ENCODE data around the gene CTR9.

The CTR9 gene

GRCh38 chr11:10750838-10751580 lies at the start of gene CTR9:
Gene CTR9, plus strand, starts transcription at chr11:10751246. Its CDS starts 167 bp downstream, at chr11:10751413.
- peak; percentile 91 for DNase-seq

DNA sequence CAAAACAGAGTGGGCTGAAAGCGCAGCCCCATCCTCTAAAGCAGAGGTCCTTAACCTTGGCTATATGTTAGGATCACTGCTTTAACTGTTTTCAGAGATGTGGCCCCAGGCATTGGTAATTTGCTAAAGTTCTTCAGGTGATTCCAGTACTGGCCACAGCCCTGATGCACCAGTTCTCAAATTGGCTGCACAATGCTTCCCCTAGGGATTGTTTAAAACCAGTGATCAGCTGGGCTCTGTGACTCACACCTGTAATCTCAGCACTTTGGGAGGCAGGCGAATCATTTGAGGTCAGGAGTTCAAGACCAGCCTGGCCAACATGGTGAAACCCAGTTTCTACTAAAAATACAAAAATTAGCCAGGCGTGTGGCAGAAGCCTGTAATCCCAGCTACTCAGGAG lies 49.1 kb upstream of the CTR9 start:
- DNase-seq, result peak; percentile 29

- DNase-seq, result no peak
These were observed 42.9 kb upstream of the CTR9 start for GRCh38 chr11:10708131-10708530.

DNA sequence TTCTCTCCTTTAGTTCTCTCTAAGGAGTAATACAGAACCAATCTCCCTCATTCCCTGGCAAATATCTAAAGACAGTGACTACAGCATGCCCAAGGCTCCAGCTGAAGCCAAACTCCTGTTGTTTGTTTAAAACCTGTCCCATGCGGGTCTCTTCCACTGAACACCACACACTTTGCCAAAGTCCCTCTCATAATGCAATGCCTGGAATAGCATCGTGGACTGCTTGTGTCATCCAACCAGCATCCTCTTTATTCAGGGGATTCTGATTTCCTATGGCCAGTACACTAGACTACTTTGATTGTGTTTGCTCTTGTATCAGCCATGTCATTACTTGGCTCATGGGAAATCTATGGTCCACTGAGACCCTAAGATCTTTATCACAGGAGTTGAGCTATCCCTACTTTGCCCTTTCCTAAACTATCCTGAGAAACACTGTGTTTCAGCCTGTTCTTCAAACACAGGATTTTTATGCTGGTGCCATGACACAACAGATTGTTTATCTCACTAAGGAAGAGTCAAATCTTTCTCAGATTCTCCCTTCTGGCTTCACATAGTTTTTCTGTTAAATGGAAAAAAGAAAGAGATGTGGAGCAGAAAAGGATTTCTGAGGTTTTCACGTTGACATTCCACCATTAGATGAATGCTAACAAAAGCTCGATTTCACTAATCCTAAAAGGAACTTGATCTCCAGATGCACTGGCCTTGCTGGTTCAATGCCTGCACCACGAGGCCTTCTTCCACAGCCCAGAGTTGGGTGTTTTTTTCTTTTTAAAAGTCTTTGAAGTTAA lies 41.6 kb upstream of the CTR9 start:
- no peak for DNase-seq

DNA sequence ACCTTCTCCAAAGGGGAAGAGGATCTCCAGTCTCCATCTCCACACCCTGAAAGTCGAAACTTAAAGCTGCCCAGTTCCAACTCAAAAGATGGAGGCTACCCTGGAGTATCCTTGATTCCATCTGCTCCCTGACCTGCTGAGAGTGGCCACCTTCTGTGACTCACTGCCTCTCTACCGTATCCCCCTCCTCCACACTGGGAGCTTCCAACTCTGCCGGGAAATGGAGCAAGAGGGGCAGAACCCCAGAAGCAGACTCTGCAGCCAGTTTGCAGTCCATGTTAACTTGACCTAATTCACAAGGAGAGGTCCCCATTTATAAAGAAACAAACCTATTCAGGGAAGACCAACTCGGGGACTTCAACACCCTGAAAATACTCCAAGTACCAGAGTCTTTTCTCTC lies 35.5 kb upstream of the CTR9 start:
- no peak for DNase-seq

- DNase-seq, result peak; percentile 87
These were observed 34.9 kb upstream of the CTR9 start for GRCh38 chr11:10716122-10716521.

DNA sequence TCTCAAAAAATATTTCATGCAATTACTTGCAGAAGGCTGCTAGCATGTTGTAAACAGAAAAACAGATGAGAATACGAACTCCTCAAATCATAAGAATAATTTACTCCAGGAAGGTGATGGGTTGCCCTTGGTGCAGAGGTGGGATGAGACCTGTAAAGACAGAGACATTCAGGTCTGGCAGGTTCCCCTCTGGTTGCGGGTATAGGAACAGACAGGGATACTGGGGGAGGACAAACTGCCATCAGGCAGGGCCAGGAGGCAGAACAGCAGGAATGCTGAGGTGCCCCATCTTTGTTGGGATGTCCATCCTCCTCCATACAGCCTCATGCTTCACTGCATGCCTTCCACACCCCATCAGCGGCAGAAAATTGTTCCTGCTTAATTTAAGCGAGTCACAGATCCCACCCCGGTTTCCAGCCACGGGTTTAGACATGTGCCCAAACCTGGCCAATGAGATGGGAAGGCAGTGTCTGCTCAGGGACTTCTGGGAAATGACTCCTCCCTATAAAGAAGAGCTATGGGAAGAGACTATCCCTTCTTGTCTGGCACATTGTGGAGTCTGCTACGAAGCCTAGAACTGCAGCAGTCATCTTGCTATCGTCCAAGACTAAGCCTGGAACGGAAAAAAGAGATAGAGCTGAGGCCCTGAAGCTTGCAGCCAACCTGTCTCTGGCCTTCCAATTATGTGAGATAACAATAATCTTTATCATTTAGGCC lies 34.3 kb upstream of the CTR9 start:
- no peak for DNase-seq

DNA sequence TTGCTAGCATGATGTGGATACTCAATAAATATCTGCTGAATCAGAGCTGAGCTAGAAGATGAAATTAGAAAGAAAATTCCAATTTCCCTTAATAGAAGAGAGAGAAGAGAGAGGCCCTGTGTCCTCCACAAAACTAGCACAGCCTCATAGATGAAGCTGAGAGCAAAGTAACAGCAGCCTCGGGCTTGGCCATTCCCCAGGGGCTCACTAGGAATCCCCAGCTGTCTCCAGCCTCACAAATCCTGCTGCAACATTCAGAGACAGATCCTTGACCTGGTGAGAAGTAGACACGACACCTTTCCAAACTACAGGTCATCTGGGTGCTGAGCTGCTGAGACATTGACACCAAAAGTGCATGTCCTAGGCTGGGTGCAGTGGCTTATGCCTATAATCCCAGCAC lies 31.4 kb upstream of the CTR9 start:
- DNase-seq, result no peak

DNA sequence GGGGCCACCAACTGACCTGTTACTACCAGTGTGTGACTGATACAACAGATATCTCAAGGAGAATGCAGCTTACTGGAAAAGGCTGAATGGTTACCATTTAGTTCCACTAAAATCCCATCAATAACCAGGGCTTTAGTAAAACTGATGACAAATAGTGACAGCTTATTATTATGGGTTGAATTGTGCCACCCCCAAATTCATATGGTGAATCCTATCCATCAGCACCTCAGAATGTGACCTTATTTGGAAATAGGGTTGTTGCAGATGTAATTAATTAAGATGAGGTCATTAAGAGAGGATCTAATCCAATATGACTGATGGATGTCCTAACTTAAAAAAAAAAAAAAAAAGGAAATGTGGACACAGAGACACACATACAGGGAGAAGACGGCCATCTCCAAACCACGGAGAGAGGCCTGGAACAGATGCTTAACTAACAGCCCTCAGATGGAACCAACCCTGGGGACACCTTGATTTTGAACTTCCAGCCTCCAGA lies 30.1 kb upstream of the CTR9 start:
- peak; percentile 41 for DNase-seq

- DNase-seq, result no peak
These were observed 28.7 kb upstream of the CTR9 start for GRCh38 chr11:10722307-10722706.

- DNase-seq, result peak; percentile 88
These were observed 25.7 kb upstream of the CTR9 start for GRCh38 chr11:10725114-10725906.

DNA sequence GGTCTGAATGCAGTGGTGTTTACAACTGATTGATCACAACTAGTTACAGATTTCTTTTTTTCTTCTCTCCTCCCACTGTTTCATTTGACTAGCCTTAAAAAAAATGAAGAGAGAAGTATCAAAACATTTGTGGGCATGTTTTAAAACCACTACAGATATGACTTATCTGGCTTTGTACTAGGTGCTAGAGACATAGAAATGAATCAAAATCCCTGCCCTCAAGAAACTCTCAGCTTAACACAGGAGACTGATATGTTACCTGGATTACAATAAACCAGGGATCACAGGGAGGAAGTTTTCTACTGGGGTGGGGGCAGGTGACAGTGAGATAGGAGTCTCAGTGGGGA lies 25.2 kb upstream of the CTR9 start:
- DNase-seq, result no peak

GRCh38 chr11:10727146-10727851 lies 23.7 kb upstream of the CTR9 start:
- peak; percentile 61 for DNase-seq

GRCh38 chr11:10728154-10728553 lies 22.9 kb upstream of the CTR9 start:
- DNase-seq, result no peak

- DNase-seq, result peak; percentile 74
These were observed 22.1 kb upstream of the CTR9 start for GRCh38 chr11:10728789-10729472.

DNA sequence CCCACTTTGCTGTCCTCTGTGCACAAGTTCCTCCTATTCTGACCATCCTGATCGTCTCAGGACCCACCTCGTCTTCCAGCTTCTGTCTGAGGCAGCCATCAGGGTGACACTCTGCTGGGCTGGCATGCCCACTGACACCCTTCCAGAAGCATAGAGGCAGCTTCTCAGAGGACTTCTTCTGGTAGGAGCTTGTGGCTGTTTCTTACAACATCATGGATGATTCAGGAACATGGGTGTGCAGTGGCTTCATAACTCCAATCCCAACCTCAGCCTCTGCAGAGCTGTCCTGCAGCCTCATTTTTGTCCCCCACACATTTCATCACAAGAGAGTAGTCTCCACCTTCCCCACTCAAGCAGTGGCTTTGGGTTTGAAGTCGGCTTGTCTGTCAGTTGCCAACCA lies 20.9 kb upstream of the CTR9 start:
- DNase-seq, result no peak

GRCh38 chr11:10731064-10731680 lies 19.9 kb upstream of the CTR9 start:
- DNase-seq, result no peak

- peak; percentile 95 for DNase-seq
These were observed 15.3 kb upstream of the CTR9 start for GRCh38 chr11:10735481-10736475.

DNA sequence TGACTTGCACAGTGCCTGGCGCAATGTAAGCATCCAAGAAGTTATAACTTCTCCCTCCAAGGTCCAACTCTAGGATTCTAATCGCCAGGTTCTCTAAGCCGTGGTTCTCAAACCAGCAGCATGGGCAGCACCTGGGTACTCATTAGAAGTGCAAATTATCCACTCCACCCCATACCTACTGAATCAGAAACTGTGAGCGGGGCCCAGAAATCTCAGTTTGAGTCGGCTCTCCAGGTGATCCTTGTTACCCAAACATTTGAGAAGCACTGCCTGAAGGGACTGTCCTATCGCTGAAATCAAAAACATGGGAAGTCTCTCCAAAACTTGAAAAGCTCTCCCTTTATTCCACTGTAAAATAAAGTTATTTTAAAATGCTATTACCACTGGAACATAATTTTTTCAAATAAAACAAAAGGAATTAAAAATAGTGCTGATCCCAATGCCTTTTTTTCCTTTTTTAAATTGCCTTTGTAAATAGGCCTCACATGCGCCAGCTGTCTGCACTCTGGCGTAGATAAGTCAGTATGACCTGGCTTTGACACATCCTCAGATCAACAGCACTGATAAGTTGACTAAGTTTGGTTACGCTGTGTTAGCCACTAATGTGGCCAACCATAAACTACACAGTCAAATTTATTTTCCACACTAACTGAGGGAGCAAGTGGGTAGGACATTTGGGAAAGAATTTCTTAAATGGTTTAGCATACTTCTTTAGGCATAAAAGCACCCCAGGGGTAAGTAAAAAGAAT lies 8.4 kb upstream of the CTR9 start:
- peak; percentile 46 for DNase-seq
